Activated CD8-positive, alpha-beta memory T cell treated with anti-CD3 and anti-CD28 coated beads for 36 hours (primary cell): ENCODE data around the gene TMPRSS3. TPM values are rescaled to one million over a fixed set of nuclear protein-coding genes. Genes with fewer than 3 reads are reported as not detected.

Experiments
- CTCF ChIA-PET: fragments of 350-600 bp; sonication (Branson Sonifier 250); formaldehyde crosslinking; loops from one replicate; lab custom pipeline; 2021; ENCODE audit warnings: antibody characterized with exemption; lab: Charles Lee
- POLR2A ChIA-PET: fragments of 350-600 bp; sonication (Branson Sonifier 250); formaldehyde crosslinking; loops from one replicate; lab custom pipeline; 2021; ENCODE audit warnings: antibody characterized with exemption; lab: Charles Lee
- total RNA-seq, 2 experiments: library from RNA; stranded (reverse); gene quantifications; one replicate each; pipeline ENCODE4 v1.2.3, GENCODE V29; 2021

The TMPRSS3 gene
- total RNA-seq, 2 experiments from 2014 or later: 31.2 to 33.8 TPM

GRCh38 chr21:42352441-42353095 is 43.3 kb downstream of the TMPRSS3 start:
- ChIA-PET CTCF (no interaction called here), POLR2A (no interaction called here)

GRCh38 chr21:42351626-42352440 is 44.0 kb downstream of the TMPRSS3 start:
- ChIA-PET CTCF (interaction anchor here (0.9 kb wide), 1 partner anchor 42 kb away, joined by 3 read pairs; no protein-coding TSS in a partner anchor), POLR2A (no interaction called here)

- CTCF ChIA-PET: interaction anchor here (0.9 kb wide), 1 partner anchor 41 kb away, joined by 3 read pairs; no protein-coding TSS in a partner anchor
- POLR2A ChIA-PET: no interaction called here
These were observed 44.9 kb downstream of the TMPRSS3 start, which contains the start of gene TFF2 for GRCh38 chr21:42350927-42351426. TFF2 (minus strand) TSS chr21:42350994; CDS start chr21:42350957, 37 bp downstream.

GRCh38 chr21:42350318-42350910 is 45.4 kb downstream of the TMPRSS3 start:
- ChIA-PET POLR2A (no interaction called here), CTCF (interaction anchor here (0.9 kb wide), 1 partner anchor 40 kb away, joined by 3 read pairs; no protein-coding TSS in a partner anchor)

GRCh38 chr21:42349420-42350317 is 46.2 kb downstream of the TMPRSS3 start:
- ChIA-PET POLR2A (no interaction called here), CTCF (no interaction called here)

- CTCF ChIA-PET: no interaction called here
- POLR2A ChIA-PET: no interaction called here
These were observed 47.1 kb downstream of the TMPRSS3 start for GRCh38 chr21:42348762-42349161.

GRCh38 chr21:42347601-42348327 is 48.1 kb downstream of the TMPRSS3 start:
- ChIA-PET CTCF (interaction anchor here (0.6 kb wide), 1 partner anchor 1349 kb away, joined by 4 read pairs; no protein-coding TSS in a partner anchor), POLR2A (no interaction called here)

- POLR2A ChIA-PET: no interaction called here
- CTCF ChIA-PET: no interaction called here
These were observed 48.8 kb downstream of the TMPRSS3 start for GRCh38 chr21:42346866-42347600.

- ChIA-PET CTCF (no interaction called here), POLR2A (no interaction called here)
These were observed 49.4 kb downstream of the TMPRSS3 start for GRCh38 chr21:42346441-42346840.

GRCh38 chr21:42344631-42345030 is 51.2 kb downstream of the TMPRSS3 start:
- ChIA-PET CTCF (interaction anchor here (1.1 kb wide), 1 partner anchor 180 kb away, joined by 3 read pairs; no protein-coding TSS in a partner anchor), POLR2A (no interaction called here)

GRCh38 chr21:42343963-42344510 is 51.8 kb downstream of the TMPRSS3 start:
- ChIA-PET CTCF (interaction anchor here (1.1 kb wide), 1 partner anchor 180 kb away, joined by 3 read pairs; no protein-coding TSS in a partner anchor), POLR2A (no interaction called here)

GRCh38 chr21:42343556-42343955 is 52.3 kb downstream of the TMPRSS3 start:
- ChIA-PET POLR2A (no interaction called here), CTCF (no interaction called here)

- CTCF ChIA-PET: no interaction called here
- POLR2A ChIA-PET: no interaction called here
These were observed 52.8 kb downstream of the TMPRSS3 start for GRCh38 chr21:42343101-42343500.

- ChIA-PET CTCF (interaction anchor here (0.6 to 1.0 kb wide), 3 partner anchors 32 to 137 kb away, joined by 3 read pairs; no protein-coding TSS in a partner anchor), POLR2A (no interaction called here)
These were observed 53.9 kb downstream of the TMPRSS3 start for GRCh38 chr21:42341776-42342542.

GRCh38 chr21:42340187-42341050 is 55.4 kb downstream of the TMPRSS3 start:
- ChIA-PET CTCF (interaction anchor here (3.5 kb wide), 1 partner anchor 109 kb away, joined by 14 read pairs; no protein-coding TSS in a partner anchor), POLR2A (no interaction called here)
